ENCODE measurements around the gene IRF2BP2.

Gene IRF2BP2

GRCh38 chr1:234592240-234592639 lies 17.7 kb downstream of the IRF2BP2 start:
- no peak for TF ChIP-seq CTCF (conservative IDR thresholded peaks at IDR 0.05; ENCODE audit: low read depth, low read length)
- no peak overlapping the region for H3K4me3 ChIP-seq (ENCODE audit: low read length)
- DNase-seq (ENCODE audit: low read depth): no peak

- no peak overlapping the region for H3K4me3 ChIP-seq (ENCODE audit: low read length)
- no peak for DNase-seq (ENCODE audit: low read depth)
- TF ChIP-seq CTCF (conservative IDR thresholded peaks at IDR 0.05; ENCODE audit: low read depth, low read length): no peak
Measured at GRCh38 chr1:234591131-234591530, 18.8 kb downstream of the IRF2BP2 start.

- no peak for TF ChIP-seq CTCF (conservative IDR thresholded peaks at IDR 0.05; ENCODE audit: low read depth, low read length)
- no peak for DNase-seq (ENCODE audit: low read depth)
- H3K4me3 ChIP-seq (ENCODE audit: low read length): no peak overlapping the region
Measured at GRCh38 chr1:234589854-234590620, 19.9 kb downstream of the IRF2BP2 start.

- TF ChIP-seq CTCF (conservative IDR thresholded peaks at IDR 0.05; ENCODE audit: low read depth, low read length): no peak
- no peak for DNase-seq (ENCODE audit: low read depth)
- no peak overlapping the region for H3K4me3 ChIP-seq (ENCODE audit: low read length)
Measured at GRCh38 chr1:234589064-234589800, 20.7 kb downstream of the IRF2BP2 start.

- peak; percentile 78 for DNase-seq (ENCODE audit: low read depth)
- TF ChIP-seq CTCF (conservative IDR thresholded peaks at IDR 0.05; ENCODE audit: low read depth, low read length): no peak
- H3K4me3 ChIP-seq (ENCODE audit: low read length): no peak overlapping the region
Measured at GRCh38 chr1:234588386-234588785, 21.6 kb downstream of the IRF2BP2 start.

GRCh38 chr1:234586892-234587485 lies 23.0 kb downstream of the IRF2BP2 start:
- no peak for DNase-seq (ENCODE audit: low read depth)
- TF ChIP-seq CTCF (conservative IDR thresholded peaks at IDR 0.05; ENCODE audit: low read depth, low read length): no peak
- no peak overlapping the region for H3K4me3 ChIP-seq (ENCODE audit: low read length)
